DMS153 treated with DMSO at 0.1 percent for 48 hours (cell line): Measurements from ENCODE around the gene SLC35F4.

Experiments
- DNase-seq: peaks from one replicate; lab custom pipeline; 2025; ENCODE audit not compliant: unreplicated experiment; lab: John Stamatoyannopoulos, UW

The SLC35F4 gene

GRCh38 chr14:57637901-57638300 lies 228.0 kb downstream of the SLC35F4 start:
- DNase-seq, result no peak

GRCh38 chr14:57634335-57634734 lies 231.6 kb downstream of the SLC35F4 start:
- DNase-seq, result no peak

DNA sequence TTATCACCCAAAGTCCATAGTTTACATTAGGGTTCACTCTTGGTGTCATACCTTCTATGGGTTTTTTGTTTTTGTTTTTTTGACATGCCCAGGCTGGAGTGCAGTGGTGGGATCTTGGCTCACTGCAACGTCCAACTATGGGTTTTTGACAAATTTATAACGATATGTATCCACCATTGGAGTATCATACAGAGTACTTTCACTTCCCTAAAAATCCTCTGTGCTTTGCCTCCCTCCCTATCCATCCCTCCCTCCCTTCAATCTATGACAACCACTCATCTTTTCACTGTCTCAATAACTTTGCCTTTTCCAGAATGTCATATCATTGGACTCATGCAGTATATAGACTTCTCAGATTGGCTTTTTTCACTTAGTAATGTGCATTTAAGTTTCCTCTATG lies 233.2 kb downstream of the SLC35F4 start:
- no peak for DNase-seq

DNA sequence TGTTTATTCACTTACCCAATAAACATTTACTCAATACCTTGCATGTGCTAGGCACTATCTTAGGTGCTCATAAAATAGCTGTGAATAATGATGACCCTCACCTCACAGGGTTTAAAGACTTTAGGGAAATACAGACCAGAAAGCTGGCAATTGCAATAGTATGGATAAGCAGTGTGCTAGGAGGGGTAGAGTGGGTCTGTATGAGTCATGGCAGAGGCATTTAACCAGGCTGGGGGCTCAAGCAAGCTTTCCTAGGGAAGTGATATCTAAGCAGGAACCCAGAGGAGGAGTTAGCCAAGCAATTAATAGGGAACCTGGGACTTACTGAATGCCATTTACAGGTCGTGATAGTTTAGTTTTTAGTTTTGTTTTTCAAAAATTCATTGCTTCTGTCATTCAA lies 248.4 kb downstream of the SLC35F4 start:
- DNase-seq, result no peak

GRCh38 chr14:57612946-57613345 lies 252.9 kb downstream of the SLC35F4 start:
- no peak for DNase-seq

DNA sequence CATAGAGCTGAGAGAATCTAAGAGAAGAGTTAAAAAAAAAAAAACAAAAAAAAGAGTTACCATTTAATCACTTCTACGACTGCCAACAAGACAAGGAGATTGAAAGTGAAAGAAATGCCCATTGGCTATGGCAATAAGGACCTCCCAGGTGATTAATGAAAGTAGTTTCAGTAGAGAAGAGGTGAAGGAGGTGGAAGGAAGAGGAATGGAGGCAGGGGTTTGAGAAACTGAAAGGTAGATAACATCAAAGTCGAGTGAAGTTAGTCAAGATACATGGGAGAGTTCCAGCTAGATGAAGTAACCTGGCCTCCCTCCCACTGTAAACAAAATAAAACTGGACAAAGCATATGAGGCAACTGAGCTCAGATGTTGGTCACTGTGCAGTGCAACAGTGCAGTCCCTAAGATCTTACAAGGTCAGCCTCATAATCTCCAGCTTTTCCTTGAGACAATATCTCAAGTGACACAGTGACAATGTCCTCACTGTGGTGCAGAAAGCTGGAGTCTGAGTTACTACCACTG lies 254.3 kb downstream of the SLC35F4 start:
- DNase-seq, result no peak

GRCh38 chr14:57610631-57611030 lies 255.3 kb downstream of the SLC35F4 start:
- no peak for DNase-seq

DNA sequence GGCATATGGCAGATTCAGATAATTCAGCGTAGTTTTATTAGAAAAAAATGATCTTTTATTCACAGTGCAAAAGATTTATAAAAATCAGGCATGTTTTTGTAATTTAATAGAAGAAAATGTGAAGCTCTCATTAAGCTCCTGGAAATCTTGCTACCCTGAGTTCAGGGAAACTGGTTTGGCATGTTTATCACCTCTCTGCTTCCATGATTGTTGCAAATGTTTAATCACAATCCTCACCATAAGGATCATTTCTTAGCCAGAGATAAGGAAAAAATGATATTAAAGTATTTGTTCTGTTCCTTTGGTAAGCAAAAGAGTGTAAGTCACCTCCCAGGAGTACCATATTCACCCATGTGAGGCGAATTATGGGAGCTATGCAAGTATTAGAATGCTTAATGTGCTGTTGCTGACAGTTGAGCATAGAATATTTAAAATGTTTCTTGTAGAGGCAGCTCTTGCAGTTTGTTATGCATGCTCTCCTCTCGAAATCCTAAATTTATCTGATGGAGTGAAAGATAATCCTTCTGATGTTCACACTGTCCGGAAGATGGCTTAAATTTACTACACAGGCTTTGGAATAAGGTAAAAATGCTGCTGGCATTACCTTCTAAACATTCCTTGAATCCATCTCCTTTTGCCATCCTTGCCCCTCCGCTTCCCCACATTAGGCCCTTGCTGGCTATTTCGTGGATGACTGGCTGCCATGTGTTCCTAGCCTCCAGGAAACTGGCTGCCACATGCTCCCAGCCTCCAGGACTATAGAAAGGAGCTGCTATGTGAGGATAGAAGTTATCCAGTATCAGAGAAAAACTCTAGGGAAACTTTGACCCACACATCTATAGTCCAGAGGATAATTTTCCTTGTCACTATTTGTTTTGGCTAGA lies 256.5 kb downstream of the SLC35F4 start:
- no peak for DNase-seq

DNA sequence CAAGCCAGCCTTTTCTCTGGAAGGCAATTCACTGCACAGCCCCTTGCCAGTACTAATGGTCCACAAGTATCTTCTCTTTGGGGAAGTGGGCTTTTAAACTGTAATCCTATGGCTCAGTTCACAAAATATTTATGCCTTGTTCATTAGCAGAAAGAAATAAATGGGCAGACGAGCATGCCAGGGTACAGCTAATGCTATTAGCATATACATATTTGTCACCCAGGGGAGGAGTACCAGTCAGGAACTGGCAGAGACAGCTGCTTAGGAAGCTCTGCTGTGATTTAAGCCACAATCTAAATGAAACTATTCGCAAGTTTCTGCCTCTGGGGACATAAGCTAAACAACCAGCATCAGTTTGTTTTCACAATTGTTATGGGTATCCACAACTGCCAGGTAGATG lies 258.8 kb downstream of the SLC35F4 start:
- DNase-seq, result no peak

DNA sequence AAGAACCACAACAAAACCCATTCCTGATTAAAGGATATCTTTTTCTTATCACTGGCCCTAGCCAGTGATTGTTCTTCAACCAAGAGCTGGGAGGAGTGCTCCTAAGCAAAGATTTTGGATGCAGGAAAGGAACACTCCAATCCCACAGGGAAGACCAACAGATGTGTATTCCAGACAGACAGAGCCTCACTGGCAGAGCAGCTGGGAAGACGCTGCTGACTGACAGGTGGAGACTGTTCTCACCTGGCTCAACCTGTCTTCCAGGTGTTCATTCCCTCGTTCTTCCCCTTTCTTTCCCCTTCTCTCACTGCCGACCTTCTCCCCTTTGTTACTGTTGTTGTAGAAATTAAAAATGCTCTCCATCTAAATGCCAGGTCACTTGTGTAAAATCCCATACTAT lies 282.5 kb downstream of the SLC35F4 start:
- no peak for DNase-seq

DNA sequence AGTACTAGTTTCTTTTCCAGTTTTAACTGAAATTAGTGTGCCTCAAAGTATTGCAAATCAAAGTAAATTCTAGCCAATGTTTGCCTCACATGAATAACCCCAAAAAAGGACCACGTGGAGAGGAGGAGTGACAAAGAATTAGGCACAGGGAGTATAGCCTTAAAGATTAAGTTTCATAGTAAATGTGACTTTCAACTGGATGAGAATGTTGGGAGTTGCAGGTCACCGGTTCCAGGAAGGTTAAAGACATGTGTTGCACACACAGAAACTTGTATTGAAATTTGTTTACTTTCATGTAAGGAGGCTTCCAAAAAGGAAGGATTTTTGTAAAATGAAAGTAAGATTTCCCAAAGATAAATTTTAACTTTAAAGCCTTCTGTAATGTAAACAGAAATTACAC lies 283.1 kb downstream of the SLC35F4 start:
- DNase-seq, result no peak

GRCh38 chr14:57578801-57579200 lies 287.1 kb downstream of the SLC35F4 start:
- DNase-seq, result no peak

GRCh38 chr14:57576498-57576897 lies 289.4 kb downstream of the SLC35F4 start:
- DNase-seq, result no peak

- DNase-seq, result no peak
These were observed 290.4 kb downstream of the SLC35F4 start for GRCh38 chr14:57575482-57575881.

GRCh38 chr14:57574617-57575288 lies 291.1 kb downstream of the SLC35F4 start:
- no peak for DNase-seq

DNA sequence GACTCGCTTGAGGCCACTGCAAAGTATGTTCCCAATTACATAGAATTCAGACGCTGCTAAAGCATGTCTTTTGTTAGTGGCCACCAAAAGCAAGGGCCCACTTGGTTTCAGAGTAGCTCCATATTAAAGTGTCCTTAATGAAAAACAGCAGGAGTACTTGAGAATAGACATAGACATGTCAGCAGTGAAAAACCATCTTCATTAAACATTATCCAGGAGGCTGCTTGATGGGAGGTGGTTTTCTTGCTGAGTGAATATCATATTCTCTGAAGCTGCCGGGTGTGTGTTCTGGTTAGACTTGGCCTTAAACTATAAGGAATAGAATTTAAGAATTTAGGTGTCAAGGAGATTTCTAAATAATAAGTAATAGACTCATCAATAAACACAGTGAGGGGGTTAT lies 292.7 kb downstream of the SLC35F4 start:
- no peak for DNase-seq

- DNase-seq, result no peak
These were observed 297.3 kb downstream of the SLC35F4 start for GRCh38 chr14:57568554-57568953.

- DNase-seq, result no peak
These were observed 298.7 kb downstream of the SLC35F4 start for GRCh38 chr14:57567220-57567619.

DNA sequence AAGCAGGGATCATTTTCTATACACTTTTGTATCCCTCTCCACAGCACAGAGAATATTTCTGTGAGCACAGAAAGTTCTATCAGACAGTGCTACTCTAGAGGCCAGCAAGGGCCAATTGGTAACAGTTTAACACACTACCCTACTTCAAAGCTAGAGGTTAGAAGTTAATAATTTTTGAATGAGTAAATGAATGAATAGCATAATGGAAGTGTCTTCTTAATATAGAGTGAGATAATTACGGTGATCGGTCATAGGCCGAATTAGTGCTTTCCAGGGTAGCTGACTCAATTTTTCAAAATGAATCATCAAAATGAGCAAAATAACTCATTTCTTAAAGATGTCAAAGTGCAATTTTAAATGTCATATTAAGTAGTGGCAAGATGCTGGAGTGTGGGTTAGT lies 305.2 kb downstream of the SLC35F4 start:
- no peak for DNase-seq

DNA sequence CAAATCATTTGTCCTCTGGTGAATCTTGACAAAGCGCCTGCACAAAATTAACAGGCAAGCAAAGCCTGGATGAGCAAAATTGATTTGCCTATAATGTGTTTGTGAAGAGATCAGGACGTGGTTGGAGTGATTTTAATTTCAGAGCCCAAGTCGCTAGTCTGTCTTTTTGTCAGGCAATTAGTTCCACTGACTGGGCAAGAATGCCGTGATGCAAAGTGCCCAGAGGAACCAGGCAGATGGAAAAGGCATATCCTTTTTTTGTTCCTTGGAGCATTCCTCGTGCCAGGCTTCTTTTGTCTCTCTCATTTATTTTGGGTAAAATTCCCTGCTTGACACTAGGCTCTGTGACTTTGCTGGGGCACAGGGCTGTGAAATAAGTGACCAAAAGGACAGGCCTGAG lies 306.3 kb downstream of the SLC35F4 start:
- no peak for DNase-seq

DNA sequence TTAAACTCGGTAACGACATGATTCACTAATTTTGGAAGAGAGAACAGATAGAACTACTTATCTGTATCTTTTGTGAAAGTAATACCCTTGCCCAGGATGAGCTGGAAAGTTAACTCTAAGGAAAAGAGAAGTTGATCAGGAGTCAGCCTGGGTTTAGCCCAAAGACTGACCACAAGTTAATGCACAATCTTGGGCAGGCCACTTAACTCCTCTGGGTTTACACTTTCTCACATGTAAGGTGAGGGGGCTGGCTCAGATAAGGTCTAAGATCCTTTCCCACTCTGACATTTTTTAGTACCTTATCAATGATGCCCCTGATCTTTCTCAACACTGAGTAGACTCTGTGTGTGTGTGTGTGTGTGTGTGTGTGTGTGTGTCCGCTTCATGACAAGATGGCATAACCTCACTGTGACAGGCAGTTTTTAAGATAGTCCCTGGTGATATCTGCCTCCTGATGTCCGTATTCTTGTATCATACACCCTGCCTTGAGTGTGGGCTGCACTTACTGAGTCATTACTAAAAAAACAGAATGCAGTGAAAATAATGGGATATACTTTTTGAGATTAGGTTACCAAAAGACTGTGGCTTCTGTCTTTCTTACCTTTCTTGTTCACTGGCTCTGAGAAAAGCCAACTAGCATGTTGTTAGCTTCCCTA lies 316.0 kb downstream of the SLC35F4 start:
- DNase-seq, result no peak
